NCI-H2029 (cell line): ENCODE data around the gene TMEM108.
A peak's percentile ranks its signal among the peaks of the same experiment; 100 is the strongest.

Experiments used
- DNase-seq: peaks from one replicate; lab custom pipeline; 2025; lab: John Stamatoyannopoulos, UW

TMEM108 gene

DNA sequence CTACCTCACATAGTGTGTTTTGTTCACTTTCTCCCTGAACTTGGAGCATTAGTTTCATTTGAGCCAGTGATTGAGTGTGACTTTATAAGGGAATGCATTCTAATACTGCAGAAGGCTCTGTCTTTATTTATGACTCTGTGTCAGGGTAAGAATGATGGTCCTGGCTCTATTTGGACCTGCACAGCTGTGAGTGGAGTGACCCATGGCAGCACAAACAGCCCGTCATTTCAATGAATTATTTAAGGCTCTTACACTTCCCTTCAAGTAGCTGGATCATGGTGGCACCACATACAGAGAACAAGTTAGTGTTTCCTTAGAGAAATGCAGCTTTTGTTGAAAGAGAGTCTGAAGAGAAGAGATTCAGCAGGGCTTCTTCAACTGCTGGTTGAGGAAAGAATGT, 16.4 kb downstream of the TMEM108 start:
- no peak for DNase-seq

DNA sequence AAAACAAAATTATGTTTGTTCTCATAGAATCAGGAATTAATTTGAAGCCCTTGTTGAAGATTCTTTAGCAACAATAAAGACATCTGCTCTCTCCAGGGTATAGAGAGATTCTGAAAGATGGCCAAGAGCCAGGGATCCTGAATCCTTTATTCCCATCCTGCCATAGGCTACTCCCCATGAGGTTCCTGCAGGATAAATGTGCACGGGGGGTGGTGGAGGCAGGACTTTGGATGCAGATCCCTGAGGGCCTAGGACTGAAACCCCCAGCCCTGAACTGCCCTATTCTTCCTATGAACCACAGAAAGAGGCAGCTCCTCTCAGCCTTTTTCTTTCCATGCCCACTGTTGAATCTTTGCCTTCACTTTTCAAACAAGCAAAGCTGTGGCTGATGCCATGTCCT, 17.1 kb downstream of the TMEM108 start:
- no peak for DNase-seq

DNA sequence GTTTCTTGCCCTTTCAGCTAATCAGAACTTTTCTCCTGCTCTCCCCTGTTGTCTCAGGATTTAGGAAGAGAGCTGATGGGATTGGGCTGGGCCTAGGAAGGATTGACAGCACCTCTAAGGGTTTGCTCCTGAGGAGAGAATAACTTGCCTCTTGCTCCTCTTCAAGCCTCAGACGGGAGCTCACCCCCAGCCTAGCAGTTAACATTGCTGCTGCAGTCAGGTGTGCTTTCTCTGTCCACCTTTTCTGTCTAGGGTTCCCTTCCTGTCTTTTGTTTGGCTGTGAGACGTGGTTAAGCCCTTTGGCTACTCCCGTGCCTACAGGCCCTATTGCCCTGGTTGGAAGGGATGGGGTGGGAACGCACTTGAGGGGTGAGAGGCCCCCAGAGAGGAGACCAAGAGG, 20.1 kb downstream of the TMEM108 start:
- DNase-seq = peak; percentile 48

DNA sequence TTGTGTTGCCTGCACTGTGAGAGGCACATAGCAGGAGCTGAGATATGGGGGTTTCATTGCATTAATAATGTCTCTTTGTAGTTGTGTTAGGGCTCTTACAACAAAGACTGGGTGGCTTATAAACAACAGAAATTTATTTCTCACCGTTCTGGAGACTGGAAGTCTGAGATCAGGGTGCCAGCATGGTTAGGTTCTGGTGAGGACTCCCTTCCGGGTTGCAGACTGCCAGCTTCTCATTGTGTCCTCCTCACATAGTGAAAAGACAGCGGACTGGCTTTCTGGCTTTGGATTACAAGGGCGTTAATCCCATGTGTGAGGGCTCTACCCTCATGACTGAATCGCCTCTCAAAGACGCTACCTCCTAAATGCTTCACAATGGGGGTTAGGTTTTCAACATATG, 20.6 kb downstream of the TMEM108 start:
- DNase-seq = peak; percentile 21

DNA sequence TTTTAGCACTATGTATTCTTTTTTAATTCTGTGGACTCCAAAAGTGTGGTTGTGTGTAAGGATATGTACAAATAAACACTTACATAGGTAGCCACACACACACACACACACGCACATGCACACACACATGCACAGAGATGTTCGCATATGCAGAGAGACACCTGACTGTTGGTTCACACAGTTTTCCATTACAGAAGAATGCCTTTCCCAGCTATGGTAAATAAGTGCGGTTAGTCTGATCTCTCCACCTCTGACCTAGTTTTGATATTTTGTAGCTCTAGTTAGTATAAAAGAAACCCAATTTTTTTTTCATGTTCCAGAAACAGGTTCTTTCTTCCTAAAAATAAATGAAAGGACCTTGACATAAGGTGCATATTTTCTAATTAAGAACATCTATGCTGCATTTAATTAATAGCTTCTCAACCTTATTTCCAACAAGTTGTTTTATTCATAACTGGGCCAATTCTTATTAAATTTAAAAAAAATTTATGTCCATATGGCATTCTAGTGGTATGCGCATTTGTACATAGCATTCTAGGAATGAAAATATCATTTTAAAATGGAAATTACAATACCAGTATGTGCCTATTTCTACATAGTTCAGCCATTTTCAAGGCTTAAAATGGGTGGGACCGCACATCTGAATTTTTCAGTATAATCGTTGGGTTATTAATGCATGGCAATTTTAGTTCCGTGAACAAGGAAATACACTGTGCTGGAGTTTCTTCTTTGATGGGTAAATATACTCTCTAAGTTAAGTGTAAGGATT, 27.2 kb downstream of the TMEM108 start:
- DNase-seq = no peak

DNA sequence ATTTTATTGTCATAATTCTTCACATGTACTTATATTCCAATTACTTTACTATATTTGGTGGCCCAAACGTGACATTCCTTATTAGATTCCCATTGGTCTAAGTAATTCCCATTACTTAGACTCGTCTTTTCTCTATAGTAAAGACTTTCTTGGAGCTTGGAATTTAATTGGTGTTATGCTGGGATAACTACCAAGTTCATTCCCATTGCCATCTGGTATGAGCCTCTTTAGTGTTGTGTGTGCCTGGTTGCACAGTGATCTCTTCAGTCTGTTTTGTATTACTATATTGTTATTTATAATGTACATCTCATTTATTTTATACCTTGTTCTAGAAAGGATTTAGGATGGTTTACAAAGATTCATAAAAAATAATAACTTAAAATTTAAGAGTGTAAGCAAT, 27.8 kb downstream of the TMEM108 start:
- DNase-seq = no peak

DNA sequence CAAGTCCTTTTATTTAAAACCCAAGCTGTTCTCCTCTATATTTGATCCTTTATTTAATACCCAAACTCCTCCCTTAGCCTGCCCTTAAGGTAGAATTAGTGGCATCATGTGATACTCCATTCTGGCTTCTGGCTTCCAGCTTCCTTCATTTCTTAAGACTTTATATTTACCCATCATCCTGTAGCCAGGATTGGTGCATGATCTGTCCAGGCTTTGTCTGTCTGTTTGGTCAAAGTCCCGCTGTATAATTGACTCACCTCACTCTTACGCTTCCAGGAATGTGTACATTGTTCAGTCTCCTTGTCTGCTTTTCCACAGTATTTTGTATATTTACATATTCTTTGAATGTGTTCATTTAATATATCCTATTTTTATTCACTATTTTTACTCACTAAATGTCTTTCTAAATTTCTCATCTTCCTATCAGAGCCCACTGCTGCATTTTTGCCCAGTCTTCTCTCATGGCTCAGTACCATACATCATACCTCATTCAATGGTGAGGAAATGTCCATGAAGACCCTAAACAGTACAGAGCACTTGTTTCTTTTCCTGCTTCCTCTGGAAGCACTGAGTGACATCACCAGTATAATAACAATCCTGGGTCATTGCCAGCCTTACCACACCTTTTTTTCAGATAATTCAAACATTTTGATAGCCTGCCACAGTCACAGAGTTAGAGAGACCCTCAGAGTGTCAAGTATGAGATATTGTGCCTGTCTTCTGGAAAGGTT, 31.5 kb downstream of the TMEM108 start:
- DNase-seq = no peak

DNA sequence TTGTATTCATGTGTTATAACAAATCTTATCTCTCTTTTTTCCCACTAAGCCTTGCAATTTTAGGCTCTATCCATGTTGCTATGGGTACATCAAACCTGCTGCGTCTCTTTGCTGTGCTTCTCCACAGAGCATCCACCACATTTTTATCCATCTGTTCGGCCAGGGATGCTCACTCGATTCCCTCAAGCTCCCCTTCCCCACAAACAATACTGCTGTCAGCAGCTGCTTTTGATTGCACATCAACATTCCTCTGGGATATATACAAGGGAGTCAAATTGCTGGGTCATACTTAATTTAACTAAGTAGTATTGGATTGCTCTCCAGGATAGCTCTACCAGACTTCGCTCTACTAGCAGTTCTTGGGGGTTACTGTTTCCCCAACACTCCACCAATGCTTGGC, 36.8 kb downstream of the TMEM108 start:
- DNase-seq = no peak

DNA sequence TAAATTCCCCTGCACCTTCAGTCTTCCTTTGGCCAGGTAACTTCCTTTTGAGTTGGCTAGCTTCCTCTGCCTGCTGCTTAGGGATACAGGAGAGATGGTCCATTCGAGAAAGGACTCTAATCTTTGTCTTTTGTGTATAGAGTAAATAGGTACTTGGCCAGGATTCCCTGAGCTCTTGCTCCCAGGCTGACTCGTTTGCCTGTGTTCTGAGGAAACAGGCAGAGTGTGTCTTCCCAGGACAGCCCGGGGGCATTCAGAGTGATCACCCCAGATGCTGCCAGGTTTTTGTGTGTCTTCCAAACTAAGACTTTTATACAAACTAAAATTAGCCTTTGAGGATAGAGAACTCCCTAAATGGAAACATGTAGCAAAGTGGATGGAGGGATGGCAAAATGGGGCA, 39.5 kb downstream of the TMEM108 start:
- no peak for DNase-seq

DNA sequence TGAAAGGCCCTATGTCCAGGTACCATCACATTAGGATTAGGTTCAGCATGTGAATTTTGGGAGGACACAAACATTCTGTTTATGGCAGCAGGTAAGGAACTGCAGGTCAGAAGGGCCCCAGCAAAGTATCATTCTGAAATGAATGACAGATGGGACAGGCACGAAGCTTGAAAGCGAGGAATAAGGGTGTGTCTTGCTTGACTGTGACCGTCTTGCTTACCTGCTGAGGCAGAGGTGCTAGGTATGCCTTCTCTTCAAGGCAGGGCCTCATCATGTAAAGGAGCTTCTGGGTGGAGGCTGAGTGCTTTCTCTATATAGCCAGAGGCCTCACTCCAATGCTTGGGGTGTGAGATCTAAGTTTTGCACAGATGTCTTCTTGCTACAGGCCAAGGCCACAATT, 41.4 kb downstream of the TMEM108 start:
- no peak for DNase-seq

DNA sequence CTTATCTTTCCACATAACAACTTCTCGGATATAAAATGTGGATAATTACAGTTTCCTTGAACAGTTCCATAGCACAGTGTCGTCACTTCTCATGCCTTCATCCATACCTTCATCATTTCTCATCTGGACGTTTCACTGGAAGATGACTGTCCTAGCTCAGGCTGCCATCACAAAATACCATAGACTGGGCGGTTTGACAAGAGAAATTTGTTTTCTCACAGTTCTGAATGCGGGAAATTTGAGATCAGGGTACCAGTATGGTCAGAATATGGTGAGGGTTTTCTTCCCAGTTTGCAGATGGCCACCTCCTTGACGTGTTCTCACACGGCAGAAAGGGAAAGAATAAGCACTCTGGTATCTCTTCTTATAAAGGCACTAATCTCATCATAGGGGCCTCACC, 42.8 kb downstream of the TMEM108 start:
- no peak for DNase-seq

DNA sequence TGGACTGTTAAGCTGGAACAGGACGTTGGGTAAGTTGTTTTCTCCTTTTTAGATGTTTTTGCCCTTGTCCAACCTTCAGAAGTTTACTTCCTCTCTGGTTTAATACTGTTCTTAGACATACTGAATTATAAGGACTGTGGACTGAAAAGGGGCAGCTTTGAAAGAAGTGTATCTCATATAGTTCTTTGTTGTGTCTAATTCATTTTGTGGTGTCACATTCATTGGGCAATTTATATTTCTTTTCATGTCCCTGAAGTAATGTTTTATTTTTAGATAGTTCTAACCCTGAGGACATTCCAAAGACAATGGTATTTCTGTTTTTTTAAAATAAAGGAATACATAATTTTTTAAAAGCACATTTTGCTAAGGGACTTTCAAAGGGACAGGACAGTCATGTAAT, 45.2 kb downstream of the TMEM108 start:
- DNase-seq = no peak

DNA sequence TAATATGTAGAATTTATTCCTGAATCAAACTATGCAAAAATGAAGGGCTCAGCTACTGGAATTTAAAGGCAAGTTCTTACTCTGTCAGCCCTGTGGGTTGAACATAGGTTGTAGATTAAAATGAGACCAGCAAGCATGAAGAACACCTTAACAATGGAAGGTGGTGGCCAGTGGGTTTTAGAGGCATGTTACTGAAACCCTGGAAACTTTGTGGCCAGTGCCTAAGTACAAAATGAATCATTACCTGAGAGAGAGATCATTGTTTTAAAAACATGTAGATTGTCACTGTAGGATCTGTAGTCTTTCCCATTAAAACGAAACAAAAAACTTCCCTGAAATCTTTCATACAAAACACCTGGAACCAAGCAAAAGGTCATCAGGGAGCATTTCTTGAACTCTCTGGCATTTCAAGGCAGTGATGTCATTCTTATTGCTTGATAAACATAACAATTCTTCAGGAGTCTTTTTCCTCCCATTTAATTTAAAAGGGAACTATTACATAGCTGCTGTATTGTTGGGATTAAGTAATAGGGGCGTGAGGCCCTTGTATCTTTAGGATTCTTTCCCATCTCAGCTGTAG, 51.8 kb downstream of the TMEM108 start:
- no peak for DNase-seq

DNA sequence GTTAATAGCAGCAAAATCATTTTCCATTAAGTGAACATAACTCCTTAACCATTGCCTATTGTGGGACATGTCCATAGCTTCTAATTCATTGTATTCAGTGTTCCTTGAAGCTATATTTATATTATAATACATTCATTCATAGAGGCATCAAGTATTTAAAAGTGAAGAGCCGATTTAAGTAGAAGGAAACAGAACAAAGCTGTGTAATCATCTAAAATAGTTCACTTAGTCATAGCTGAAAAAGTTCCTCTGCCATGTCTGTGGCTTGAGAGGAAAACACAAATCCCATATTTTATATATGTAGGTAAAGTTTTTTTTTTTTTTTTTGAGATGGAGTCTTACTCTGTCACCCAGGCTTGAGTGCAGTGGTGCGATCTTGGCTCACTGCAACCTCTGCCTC, 54.5 kb downstream of the TMEM108 start:
- no peak for DNase-seq

DNA sequence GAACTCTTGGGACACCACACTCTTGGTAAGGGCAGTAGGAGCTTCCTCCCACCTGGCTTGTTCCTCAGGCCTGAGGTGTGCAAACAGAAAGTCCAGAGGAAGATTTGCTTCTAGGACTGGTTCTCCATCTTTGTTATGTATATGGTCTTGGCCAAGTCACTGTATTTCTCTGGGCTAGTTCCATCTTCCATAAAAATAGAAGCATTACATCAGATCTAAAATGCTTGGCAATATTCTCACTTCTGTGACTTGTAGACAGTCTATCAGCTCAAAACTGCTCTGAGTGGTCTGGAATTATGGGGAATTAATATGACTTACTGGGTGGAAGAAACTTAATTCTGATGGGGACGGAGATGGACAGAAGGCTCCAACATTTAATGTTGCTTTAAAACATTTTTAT, 55.2 kb downstream of the TMEM108 start:
- DNase-seq = no peak

DNA sequence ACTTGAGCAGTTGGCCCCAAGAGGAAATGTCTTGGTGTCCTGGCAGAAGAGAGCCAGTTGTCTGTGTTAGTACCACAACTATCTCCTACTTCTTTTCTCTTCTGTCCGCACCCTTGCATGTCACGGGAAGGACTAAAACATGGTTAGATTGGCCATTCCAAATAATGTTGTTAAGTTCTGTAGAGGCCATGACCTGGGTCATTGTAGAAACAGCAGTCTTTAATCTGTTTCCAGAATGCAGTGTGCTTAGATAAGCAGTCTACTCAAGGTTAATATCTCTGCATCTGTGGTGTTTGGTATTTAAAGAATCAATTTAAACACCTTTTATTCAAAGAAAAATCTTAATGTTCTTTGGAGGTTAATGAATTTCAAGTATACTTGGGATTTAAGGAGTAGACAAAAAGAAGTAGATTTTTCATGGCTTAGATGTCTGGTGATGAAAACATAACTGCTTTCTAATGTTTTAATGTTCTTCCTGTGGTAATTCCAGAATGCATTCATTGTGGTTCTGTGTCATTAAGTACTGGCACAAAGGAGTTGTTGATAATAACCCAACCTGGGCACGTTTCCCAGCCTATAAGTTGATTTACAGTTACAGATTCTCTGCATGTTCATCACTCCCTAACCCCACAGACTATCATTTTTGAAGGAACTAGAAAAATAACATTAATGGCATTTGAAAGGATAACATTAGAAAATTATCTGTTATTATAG, 58.9 kb downstream of the TMEM108 start:
- DNase-seq = peak; percentile 30

DNA sequence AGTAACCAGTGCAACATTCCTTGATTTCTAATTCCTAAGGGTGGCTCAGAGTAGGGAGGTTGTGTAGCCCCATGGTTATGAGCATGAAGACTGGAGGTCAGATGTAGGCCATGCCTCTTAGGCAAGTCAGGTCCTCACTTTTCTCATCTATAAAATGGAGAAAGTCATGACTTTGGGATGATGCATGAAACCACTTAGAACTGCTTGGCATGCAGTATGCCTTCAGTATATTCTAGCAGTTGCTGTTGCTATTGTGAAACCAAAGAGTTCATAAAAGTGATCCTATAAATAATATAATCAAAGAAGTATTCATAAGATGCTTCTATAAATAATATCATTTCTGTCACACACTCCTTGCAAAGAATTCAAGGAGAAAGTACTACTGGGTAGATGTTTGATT, 65.5 kb downstream of the TMEM108 start:
- no peak for DNase-seq

DNA sequence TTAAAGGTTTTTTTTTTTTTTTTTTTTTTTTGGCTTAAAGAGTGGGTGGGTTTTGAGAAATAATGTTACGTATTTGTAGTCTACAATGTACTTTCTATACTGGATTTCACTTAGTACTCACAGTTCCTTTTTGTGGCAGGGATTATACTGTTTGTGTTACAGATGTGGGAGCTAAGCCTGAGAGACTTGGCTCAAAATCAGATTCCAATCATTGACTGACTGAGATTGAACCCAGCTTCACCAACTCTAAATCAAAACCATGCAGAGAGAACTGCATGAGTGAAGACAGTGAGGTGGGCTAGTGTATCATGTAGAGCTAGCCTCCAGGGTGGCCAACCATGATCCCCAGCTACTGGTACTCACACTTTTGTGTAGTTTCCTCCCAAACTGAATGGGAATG, 68.0 kb downstream of the TMEM108 start:
- no peak for DNase-seq

DNA sequence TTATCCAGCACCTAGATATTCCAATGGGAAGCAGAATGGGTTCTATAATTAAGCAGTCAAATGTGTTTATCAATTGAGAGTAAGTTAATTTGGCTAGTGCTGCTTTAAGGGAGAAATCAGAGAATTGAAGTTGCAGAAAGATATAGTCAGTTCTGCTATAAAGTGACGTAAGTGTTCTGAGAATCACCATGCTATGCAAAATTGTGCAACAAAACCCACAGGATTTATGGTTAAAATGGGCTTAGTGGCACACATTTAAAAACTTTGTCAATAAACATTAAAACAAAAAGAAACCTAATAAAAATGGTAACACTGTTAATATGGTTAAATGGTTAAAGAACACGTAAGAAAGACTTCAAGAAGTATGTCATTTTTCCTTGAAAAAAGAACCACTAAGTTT, 74.5 kb downstream of the TMEM108 start:
- DNase-seq = no peak

DNA sequence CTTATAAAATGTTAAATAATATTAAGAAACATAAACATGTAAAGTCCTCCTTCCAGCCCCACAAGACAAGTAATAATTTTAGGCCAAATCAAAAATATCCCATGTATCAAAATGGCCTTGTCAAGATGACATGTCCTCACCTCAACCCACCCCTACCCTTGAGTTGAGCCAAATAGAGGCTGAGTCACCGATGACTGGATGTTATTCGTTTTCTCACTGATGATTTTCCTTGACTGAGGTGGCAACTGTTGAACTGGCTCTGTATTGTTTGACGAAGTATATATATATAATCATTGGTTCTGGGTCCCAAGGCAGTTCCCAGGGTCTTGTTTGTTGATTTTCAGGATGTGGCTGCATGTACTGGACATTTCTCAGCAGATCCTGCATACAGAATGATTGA, 75.3 kb downstream of the TMEM108 start:
- DNase-seq = no peak

DNA sequence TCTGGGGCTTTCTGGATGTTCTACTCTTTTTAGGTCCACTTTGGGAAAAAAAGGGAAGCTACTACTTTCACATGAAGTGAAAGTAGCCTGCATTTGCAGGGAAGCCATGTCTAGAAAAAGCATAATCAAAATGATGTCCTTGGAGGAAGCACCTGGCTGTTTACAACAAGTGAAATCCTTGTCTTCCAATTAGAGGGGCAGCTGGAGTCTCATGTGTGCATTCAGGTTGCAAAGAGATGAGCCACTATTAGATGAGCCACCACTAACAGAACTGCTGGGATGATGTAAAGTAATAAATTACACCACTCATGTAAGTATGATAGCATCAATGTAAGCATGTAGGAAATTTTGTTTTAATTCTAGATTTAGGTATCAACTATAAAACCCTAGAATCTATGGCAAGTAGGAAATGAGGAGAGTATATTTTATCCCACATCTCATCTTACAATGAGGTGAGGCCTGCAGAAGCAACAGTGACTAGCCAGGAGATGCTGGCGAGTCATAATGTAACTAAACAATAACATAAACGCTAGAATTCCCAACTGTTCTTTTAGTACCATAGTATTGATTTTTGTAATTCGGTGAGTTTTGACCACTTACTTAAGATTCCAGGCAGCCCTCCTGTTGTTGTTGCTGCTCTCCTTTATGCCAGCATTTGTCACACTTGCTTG, 75.9 kb downstream of the TMEM108 start:
- DNase-seq = no peak

DNA sequence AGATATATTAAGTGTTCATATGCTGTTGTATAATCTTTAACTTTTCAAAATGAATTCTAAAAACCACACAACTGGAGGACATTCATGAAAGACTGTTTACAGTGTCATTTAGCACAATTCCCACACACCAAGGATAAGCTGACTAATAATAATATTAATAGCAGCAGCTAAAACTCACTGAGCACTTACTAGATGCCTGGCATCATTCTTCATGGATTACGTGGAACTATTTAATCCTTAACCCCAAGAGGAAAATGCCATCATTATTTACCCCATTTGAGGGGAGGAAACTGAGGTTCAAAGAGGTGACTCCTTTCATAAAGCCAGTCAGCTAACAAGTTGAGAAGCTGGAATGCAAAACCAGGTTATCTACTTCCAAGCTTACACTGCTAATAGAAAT, 77.0 kb downstream of the TMEM108 start:
- no peak for DNase-seq
